ENCODE results near the gene NT5DC2.

DNA sequence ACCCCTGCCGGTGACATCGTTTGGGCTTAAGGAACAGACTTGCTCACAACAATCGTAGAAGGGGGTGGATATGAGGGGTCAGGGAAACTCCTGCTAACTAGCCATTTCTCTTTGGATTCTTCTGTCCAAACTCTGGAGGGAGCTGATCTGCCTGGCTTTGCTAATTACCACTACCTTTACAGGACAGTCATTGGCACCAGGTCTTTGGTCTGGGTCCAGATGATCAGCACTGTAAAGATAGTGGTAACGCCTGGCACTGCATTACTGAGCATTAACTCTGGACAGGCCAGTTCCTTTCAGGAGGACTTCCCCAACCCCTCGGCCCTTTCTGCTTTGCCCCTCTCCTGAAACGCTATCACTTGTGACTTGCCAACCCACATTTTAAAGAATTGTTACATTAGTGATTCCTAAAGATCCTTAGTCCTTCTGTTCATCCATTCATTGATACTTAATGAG lies 3.5 kb upstream of the NT5DC2 start:
- TF ChIP-seq, protein P1, sequence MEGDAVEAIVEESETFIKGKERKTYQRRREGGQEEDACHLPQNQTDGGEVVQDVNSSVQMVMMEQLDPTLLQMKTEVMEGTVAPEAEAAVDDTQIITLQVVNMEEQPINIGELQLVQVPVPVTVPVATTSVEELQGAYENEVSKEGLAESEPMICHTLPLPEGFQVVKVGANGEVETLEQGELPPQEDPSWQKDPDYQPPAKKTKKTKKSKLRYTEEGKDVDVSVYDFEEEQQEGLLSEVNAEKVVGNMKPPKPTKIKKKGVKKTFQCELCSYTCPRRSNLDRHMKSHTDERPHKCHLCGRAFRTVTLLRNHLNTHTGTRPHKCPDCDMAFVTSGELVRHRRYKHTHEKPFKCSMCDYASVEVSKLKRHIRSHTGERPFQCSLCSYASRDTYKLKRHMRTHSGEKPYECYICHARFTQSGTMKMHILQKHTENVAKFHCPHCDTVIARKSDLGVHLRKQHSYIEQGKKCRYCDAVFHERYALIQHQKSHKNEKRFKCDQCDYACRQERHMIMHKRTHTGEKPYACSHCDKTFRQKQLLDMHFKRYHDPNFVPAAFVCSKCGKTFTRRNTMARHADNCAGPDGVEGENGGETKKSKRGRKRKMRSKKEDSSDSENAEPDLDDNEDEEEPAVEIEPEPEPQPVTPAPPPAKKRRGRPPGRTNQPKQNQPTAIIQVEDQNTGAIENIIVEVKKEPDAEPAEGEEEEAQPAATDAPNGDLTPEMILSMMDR (IDR thresholded peaks at IDR 0.05): peak in 2 of 6 experiments; percentile 17 to 22
- no peak for TF ChIP-seq POLR2A (IDR thresholded peaks at IDR 0.05)
